ENCODE data around the gene ZNF687. TPM values are rescaled to one million over a fixed set of nuclear protein-coding genes. Genes with fewer than 3 reads are reported as not detected.
A peak's percentile ranks its signal among the peaks of the same experiment; 100 is the strongest.

The ZNF687 gene
- total RNA-seq, 1 donor from 2014 or later = 9.0 TPM

DNA sequence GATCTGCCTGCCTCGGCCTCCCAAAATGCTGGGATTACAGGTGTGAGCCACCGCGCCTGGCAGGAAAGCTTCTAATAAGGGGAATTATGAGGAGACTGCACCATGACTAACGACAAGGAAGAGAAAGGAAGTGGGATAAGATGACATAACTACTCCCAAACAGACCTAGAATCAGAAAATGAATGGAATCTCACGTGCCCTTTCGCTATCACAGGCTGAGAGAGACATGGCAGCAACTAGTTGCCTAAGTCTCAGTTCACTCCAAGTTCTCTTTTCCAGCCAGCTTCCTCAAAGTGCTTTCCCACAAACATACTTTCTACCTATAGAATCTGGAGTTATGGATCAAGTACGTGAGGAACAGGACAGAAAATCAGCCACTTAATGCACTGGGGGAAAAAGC, 43.1 kb downstream of the ZNF687 start:
- no peak for DNase-seq (ENCODE audit: low read depth)

DNA sequence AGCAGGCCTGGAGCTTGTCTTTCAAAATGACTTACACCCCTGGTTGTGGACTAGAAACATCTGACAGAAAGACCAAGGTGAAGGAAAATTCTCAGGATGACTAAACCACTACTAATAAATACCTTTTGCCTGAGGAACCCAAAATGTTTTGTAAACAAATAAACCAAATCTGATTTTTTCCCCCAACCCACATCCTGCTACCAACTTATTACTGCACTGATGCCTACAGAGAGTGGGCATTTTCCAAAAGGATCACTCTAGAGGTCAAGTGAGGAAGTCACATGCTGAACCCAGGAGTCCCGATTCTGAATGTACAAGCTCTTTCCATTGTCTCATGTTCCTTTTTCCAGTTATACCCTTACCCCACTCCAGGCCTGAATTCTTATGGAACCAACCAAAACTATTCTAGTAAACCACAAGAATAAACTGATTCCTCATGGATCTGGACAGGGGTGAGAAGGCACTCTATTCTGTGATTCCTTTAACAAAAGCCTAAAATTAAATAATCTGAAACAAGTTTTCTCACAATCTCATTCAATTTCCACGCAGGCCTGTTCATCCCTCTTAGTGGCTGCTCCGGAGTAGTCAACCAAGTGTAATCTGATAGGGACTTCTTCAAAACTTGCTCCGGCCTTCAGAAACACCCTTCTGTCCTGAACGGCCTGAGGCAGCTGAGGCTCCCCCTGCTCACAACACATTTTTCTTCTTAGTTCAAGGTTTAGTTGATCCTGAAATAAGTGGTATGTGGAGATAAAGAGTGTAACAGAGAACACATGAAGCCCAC, 43.7 kb downstream of the ZNF687 start:
- Histone ChIP-seq H3K36me3 (ENCODE audit: control insufficient read depth, insufficient read depth, low read length) (peaks cover 11% of the 10 kb centered on the region), H3K4me3 (ENCODE audit: low read depth, low read length) (no peak overlapping the region), H3K27me3 (ENCODE audit: control insufficient read depth, insufficient read depth, low read length) (no peaks in the 10 kb centered on the region)
- DNase-seq (ENCODE audit: low read depth) (peak; percentile 49), FAIRE-seq (no peak)
- TF ChIP-seq CTCF (IDR thresholded peaks at IDR 0.05; ENCODE audit: insufficient read depth, low read length, severe bottlenecking) = no peak

More for the DNA sequence above, 43.1 kb downstream of the ZNF687 start:
- peaks cover 12% of the 10 kb centered on the region for H3K36me3 ChIP-seq (ENCODE audit: control insufficient read depth, insufficient read depth, low read length)
- no peak for FAIRE-seq
- TF ChIP-seq CTCF (IDR thresholded peaks at IDR 0.05; ENCODE audit: insufficient read depth, low read length, severe bottlenecking) = no peak
- no peak overlapping the region for H3K4me3 ChIP-seq (ENCODE audit: low read depth, low read length)
- no peaks in the 10 kb centered on the region for H3K27me3 ChIP-seq (ENCODE audit: control insufficient read depth, insufficient read depth, low read length)

GRCh38 chr1:151326619-151327222, 44.6 kb downstream of the ZNF687 start:
- FAIRE-seq (no peak), DNase-seq (ENCODE audit: low read depth) (peak; percentile 51)
- Histone ChIP-seq H3K36me3 (ENCODE audit: control insufficient read depth, insufficient read depth, low read length) (peaks cover 11% of the 10 kb centered on the region), H3K27me3 (ENCODE audit: control insufficient read depth, insufficient read depth, low read length) (no peaks in the 10 kb centered on the region), H3K4me3 (ENCODE audit: low read depth, low read length) (peak overlapping the region; percentile 83)
- TF ChIP-seq CTCF (IDR thresholded peaks at IDR 0.05; ENCODE audit: insufficient read depth, low read length, severe bottlenecking) = no peak

GRCh38 chr1:151327223-151327902, 45.3 kb downstream of the ZNF687 start, which contains the start of gene PI4KB:
TSS of gene PI4KB (minus strand) at chr1:151327416. CDS start at chr1:151316481, 10,935 bp downstream.
- peak; percentile 96 for DNase-seq (ENCODE audit: low read depth)

More at GRCh38 chr1:151327223-151327902, 45.3 kb downstream of the ZNF687 start, which contains the start of gene PI4KB:
- no peak for FAIRE-seq
- Histone ChIP-seq H3K27me3 (ENCODE audit: control insufficient read depth, insufficient read depth, low read length) (no peaks in the 10 kb centered on the region), H3K4me3 (ENCODE audit: low read depth, low read length) (peak within 1 kb of the TSS; percentile 83), H3K36me3 (ENCODE audit: control insufficient read depth, insufficient read depth, low read length) (peaks cover 8% of the 10 kb centered on the region)
- no peak for TF ChIP-seq CTCF (IDR thresholded peaks at IDR 0.05; ENCODE audit: insufficient read depth, low read length, severe bottlenecking)

Data from bronchial epithelial cell (primary cell).